ENCODE results near the gene NBPF4.
"Not testable (repeated sequence)": the region's sequence is repeated elsewhere in the genome, so short reads cannot be mapped to it uniquely, and the experiment has no call there.

NBPF4 gene, protein sequence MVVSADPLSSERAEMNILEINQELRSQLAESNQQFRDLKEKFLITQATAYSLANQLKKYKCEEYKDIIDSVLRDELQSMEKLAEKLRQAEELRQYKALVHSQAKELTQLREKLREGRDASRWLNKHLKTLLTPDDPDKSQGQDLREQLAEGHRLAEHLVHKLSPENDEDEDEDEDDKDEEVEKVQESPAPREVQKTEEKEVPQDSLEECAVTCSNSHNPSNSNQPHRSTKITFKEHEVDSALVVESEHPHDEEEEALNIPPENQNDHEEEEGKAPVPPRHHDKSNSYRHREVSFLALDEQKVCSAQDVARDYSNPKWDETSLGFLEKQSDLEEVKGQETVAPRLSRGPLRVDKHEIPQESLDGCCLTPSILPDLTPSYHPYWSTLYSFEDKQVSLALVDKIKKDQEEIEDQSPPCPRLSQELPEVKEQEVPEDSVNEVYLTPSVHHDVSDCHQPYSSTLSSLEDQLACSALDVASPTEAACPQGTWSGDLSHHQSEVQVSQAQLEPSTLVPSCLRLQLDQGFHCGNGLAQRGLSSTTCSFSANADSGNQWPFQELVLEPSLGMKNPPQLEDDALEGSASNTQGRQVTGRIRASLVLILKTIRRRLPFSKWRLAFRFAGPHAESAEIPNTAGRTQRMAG

DNA sequence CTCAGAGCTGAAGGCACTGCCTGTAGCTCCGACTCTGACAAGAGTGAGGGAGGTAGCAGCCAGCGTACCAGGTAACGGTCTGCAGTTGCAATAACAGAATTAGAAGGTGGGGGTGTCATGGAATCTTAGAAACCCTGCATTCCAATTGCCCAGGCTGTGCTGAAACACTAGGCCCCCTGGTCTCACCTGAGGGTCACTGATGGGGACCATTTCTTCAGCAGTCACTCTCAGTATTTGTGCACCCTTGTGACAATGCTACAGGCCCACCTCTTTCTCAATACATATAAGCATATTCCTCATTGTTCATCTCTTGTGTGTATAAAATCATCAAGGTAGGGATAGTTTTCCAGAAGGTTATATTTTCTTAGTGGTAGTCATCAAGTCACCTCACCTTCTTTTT lies at the start of gene NBPF4:
NBPF4 (minus strand) TSS at position 101 of the 400 bp plus-strand sequence. CDS start 315 bp downstream, outside the sequence.
- DNase-seq (ENCODE audit: low spot score); CTCF ChIA-PET; POLR2A ChIA-PET (ENCODE audit: low non-redundant PET); H3K27ac ChIP-seq: not testable (repeated sequence)

DNA sequence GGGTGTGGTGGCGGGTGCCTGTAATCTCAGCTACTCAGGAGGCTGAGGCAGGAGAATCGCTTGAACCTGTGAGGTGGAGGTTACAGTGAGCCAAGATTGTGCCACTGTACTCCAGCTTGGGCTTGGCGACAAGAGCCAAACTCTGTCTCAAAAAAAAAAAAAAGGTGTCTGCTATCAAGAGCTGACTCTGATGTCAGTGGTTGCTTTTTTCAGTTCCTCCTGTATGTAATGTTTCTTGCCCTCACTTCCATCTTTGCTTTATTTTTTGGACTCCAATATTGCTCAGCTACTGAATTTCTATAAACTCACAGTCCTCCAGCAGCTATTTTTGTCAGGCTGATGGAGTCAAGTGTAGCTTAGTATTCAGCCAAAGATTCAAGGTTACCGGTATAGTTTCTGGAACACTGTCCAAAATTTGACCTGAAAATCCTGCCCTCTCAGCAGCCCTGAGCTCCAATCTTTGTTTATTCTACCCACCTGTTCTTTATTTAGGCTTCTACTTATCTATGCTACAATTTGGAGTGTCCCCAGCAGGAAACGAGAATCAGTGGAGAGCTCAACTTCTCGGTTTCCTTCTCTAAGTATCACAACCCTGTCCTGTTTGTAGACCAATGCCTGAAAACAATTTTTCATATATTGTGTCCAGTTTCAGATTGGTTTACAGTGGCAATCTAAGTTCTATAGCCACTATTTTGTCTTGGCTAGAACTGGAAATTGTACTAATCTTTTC lies 38.8 kb upstream of the NBPF4 start:
- H3K27ac ChIP-seq; CTCF ChIA-PET; POLR2A ChIA-PET (ENCODE audit: low non-redundant PET); DNase-seq (ENCODE audit: low spot score): not testable (repeated sequence)

DNA sequence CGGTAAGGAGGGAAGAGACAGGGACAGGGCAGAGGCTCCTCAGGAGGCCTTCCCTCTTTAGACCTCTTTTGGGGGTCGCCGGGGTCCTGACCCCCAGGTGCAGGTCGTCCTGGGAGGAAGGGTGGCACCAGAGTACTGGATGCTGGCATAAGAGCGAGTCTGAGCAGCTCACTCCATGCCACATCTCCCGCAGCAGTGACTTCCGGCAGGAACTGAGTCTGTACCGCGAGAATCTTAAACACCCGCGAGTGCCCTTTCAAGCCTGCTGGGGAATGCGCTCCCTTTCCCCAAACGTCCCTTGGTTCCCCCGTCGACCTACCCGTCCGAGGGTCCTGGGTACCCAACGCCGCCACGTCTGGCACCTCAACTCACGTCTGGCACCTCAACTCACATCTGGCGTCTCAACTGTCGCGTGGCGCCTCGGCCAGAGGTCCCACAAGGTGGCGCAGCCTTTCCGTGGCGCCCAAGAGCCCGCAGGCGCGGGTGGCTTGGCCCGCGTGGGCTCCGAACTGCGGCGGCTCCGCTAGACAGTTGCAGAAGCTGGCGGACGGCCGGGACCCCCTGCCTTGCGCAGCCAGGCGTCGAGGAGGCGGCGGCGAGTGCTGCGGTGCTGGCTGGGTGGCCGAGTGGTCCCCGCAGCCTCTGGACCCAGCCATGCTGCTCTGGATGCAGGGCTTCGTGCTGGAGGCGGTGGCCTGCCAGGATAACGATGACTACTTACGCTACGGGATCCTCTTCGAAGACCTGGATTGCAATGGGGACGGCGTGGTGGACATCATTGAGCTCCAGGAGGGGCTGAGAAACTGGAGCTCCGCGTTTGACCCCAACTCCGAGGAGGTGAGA lies 28.8 kb upstream of the NBPF4 start:
- CTCF ChIA-PET; DNase-seq (ENCODE audit: low spot score); H3K27ac ChIP-seq; POLR2A ChIA-PET (ENCODE audit: low non-redundant PET): not testable (repeated sequence)

DNA sequence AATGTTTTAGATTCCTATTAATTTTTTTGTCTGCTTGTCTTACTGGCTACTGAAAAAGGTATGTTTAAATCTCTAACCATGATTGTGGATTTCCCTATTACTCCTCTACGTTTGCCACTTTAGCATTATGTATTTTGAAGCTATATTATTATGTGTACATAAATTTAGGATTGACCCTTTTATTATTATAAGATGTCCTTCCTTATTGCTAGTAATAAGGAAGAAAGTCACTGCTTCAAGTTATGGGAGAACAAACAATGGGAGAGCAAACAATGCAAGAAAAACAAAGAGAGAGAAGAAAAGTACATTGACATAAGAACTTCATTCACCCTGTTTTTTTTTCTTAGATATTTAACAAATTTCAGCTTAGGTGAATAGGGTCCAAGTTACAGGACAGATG lies 23.2 kb upstream of the NBPF4 start:
- CTCF ChIA-PET; DNase-seq (ENCODE audit: low spot score); POLR2A ChIA-PET (ENCODE audit: low non-redundant PET); H3K27ac ChIP-seq: not testable (repeated sequence)

DNA sequence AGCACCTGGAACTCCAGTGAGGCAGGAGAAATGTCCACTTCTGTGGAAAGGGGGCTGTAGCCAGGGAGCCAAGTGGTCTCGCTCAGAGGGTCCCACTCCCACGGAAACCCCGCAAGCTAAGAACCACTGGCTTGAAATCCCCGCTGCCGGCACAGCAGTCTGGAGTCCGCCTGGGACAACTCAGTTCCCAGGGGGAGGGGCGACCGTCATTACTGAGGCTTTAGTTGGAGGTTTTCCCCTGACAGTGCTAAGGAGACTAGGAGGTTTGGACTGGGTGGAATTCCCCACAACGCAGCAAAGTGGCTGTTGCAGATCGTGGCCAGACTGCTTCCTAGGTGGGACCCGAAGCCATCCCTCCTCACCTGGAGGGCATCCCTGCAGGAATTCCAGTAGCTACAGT lies 18.1 kb upstream of the NBPF4 start:
- CTCF ChIA-PET; H3K27ac ChIP-seq; POLR2A ChIA-PET (ENCODE audit: low non-redundant PET); DNase-seq (ENCODE audit: low spot score): not testable (repeated sequence)

DNA sequence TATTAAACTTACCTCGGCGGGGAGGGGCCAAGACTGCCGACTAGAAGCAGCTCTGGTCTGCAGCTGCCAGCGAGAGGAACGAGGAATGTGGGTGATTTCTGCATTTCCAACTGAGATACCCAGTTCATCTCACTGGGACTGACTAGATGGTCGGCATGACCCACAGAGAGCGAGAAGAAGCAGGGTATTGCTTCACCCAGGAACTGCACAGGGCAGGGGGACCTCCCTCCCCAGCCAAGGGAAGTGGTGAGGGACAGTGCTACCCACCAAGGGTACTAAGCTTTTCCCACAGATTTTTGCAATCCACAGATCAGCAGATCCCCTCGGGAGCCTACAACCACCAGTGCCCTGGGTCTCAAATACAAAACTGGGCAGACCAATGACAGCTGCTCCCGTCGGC lies 17.6 kb upstream of the NBPF4 start:
- DNase-seq (ENCODE audit: low spot score); CTCF ChIA-PET; H3K27ac ChIP-seq; POLR2A ChIA-PET (ENCODE audit: low non-redundant PET): not testable (repeated sequence)

DNA sequence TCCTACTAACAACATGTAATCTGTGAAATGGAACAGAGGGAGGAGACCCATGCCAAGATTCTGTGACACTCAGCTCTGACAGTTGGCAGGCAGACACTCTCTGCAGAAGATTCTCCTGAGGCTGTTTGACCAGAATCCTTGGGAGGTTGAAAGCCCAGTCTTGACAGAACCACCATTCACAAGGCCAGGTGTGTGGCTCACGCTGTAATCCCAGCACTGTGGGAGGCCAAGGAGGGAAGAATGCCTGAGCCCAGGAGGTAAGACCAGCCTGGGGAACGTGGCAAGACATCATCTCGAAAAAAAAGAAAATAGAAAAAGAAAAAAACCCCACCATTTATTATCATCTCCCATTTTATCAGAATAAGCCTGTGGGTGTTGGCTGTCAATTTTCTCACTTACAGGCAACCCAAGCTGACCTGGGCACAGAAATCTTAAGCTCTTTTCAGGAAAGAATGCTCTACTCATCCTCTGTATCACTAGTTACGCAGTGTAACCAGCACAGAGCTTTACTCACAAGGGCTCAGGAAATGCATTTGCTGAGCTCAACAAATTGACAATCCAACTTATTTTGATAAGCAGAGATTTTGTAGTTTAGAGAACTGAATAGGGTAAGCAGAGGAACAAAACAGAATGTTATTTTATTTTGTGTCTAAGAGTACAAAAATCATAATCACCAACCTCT lies 16.8 kb upstream of the NBPF4 start:
- CTCF ChIA-PET; DNase-seq (ENCODE audit: low spot score); H3K27ac ChIP-seq; POLR2A ChIA-PET (ENCODE audit: low non-redundant PET): not testable (repeated sequence)

DNA sequence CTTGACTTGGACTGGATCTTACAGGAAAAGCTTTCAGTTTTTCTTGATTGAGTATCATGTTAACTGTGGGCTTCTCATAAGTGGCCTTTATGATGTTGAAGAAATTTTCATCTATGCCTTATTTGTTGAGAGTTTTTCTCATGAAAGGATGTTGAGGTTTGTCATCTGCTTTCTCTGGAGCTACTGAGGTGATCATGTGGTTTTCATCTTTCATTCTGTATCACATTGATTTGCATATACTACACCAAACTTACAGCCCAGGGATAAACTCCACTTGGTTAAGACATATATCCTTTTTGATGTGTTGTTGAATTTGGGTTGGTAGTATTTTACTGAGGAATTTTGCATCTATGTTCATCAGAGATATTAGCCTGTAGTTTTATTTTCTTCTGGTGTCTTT lies 11.6 kb upstream of the NBPF4 start:
- POLR2A ChIA-PET (ENCODE audit: low non-redundant PET); H3K27ac ChIP-seq; CTCF ChIA-PET; DNase-seq (ENCODE audit: low spot score): not testable (repeated sequence)

DNA sequence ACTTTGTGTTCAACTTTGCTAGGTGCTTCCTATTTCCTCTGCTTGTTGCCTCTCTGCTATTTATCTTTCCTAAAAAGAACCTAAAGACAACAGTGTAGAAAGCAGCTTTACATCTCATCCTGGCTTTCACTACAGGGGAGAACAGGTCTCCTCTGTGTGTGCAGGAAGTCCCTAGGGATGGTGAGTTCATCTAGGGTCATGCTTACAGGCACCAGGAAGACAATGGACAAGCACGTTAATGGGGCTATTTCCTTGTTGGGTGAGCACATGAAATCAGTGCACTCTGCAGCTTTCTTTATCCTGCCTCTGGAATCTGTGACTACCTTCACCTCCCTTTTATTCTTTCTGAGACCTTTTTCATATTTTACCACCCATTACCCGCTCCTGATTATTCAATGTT lies 4.5 kb downstream of the NBPF4 start:
- H3K27ac ChIP-seq; POLR2A ChIA-PET (ENCODE audit: low non-redundant PET); CTCF ChIA-PET; DNase-seq (ENCODE audit: low spot score): not testable (repeated sequence)

DNA sequence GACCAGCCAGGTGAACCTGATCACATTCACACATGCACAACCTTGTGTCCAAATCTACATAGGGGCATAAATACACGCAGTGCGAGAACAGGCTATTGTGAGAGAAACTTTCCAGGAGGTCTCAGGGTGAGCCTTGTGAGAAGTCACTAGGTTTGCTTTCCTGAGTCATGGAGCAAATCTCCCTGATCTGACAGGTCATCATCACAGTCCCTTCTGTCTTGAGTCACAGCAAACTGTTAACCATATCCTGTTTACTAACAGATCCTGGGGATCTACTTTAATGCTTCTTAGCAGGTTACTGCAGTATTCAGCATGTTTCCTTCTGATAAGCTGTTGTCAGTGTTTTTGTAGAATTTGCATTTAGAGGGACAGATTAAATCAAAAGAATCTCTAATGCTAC lies 8.6 kb downstream of the NBPF4 start:
- CTCF ChIA-PET; POLR2A ChIA-PET (ENCODE audit: low non-redundant PET); DNase-seq (ENCODE audit: low spot score); H3K27ac ChIP-seq: not testable (repeated sequence)

DNA sequence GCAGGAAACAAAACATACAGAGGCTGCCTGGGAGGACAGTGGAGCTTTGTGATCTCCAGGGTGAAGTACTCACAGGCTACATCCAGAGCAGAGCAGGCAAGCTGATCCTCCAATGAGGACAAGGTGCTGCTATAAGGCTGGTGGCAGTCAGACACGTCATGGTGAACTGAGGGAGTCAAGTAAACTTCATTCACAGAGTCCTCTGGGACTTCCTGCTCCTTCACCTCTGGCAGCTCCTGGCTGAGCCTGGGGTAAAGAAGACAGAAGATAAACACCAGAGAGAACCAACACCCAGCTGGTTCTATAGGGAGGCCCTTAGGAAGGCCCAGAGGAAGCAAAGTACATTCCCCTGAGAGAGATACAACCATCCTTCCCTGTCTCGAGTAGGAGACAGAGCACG lies 11.7 kb downstream of the NBPF4 start:
- DNase-seq (ENCODE audit: low spot score); H3K27ac ChIP-seq; CTCF ChIA-PET; POLR2A ChIA-PET (ENCODE audit: low non-redundant PET): not testable (repeated sequence)

DNA sequence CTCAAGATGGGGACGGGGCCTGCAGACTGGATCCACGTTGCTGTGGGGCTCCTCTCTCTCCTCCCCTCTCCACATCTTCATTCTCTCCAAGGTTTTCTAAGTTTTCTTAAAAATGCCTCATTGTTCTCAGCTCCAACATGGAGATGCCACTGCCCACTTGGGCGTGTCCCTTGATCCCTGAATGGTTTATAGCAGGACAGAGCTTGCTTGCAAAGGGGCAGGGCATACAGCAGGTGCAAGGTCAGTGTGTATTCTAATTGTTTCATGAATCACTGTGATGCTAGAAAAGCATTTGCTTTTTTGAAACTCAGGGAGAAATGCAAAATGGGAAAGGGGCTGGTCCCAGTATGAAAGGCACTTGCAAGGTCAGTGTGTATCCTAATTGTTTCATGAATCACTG lies 13.9 kb downstream of the NBPF4 start:
- CTCF ChIA-PET; DNase-seq (ENCODE audit: low spot score); H3K27ac ChIP-seq; POLR2A ChIA-PET (ENCODE audit: low non-redundant PET): not testable (repeated sequence)

DNA sequence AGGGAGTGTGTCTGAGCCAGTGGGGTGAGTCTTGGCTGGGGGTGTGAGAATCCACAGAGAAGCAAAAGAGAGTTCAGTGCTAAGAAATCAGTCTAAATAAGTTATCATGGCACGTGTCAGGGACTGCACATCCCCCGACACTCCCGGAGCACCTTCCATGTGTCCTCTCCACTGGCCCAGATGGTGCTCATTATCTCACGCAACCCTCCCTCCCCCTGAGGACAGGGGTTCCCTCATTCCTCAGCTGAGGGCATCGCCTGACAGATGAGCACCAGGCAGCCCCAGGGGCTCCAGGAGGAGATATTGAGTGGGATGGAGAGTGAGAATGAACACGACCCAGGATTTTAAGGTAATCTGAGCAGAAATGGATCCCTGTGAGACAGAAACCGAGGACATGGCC lies 16.1 kb downstream of the NBPF4 start:
- H3K27ac ChIP-seq; DNase-seq (ENCODE audit: low spot score); CTCF ChIA-PET; POLR2A ChIA-PET (ENCODE audit: low non-redundant PET): not testable (repeated sequence)

DNA sequence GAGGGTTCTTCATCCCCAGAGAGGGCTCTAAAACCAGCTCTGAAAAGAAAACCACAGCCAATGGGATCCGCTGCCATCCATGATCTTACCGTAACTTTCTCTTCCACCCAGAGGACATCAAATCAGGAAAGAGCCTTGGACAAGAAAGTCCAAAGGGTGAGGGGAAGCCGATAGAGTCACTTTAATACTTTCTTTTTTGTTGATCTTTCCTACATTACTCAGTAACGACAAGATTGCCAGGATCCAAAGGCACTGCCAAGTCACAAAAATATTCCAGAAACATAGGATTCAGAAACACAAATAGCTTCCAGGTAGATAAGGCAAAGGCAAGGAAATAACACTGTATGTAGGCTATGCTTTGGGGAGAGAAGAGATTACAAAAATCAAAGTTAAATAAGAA lies 17.0 kb downstream of the NBPF4 start:
- H3K27ac ChIP-seq; POLR2A ChIA-PET (ENCODE audit: low non-redundant PET); DNase-seq (ENCODE audit: low spot score); CTCF ChIA-PET: not testable (repeated sequence)

DNA sequence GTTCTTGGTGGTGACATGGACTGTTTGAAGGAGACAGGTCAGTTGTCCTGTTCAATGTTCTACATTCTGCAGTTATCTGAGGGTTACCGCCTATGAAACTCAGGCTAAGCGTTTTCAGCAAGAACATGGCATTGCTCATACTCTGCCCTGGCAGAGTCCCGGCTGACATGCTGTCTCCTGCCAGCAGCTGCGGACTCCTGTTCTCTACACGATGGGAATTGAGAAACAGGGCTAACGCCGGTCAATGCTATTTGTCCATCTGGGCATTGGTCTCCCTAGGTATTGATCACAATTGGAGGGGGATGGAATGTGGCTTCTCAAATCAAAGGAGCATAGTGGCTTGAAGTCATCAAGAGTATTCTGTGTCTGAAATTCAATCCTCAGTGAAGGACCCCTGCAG lies 20.6 kb downstream of the NBPF4 start:
- H3K27ac ChIP-seq; POLR2A ChIA-PET (ENCODE audit: low non-redundant PET); CTCF ChIA-PET; DNase-seq (ENCODE audit: low spot score): not testable (repeated sequence)

DNA sequence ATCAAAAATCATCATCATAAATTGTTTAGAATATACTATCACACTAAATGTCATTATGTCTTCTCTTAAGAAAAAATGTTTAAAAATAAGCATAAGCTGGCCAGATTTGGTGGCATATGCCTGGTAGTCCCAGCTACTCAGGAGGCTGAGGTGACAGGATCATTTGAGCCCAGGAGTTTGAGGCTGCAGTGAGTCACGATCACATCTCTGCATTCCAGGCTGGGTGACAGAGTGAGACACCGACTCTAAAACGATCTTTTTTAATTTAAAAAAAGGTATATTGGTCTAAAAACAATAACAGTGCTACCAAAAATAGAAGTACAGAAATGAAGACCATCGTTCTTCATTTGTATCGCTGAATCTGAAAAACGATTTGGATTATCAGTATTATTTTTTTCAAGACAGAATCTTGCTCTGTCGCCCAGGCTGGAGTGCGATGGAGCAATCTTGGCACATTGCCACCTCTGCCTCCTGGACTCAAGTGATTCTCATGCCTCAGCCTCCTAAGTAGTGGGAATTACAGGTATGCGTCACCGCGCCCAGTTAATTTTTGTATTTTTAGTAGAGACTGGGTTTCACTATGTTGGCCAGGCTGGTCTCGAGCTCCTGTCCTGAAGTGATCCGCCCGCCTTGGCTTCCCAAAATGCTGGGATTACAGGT lies 26.2 kb downstream of the NBPF4 start:
- H3K27ac ChIP-seq; DNase-seq (ENCODE audit: low spot score); CTCF ChIA-PET; POLR2A ChIA-PET (ENCODE audit: low non-redundant PET): not testable (repeated sequence)
